Measurements from ENCODE around the gene SDK1. TPM values are rescaled to one million over a fixed set of nuclear protein-coding genes. Genes with fewer than 3 reads are reported as not detected.

Gene SDK1
- total and polyA plus RNA-seq, 10 of the 15 experiments (the other 5 are each of a cell fraction or from before 2014, with no cell fraction given) = 0.14 to 0.33 TPM; not detected in 8

DNA sequence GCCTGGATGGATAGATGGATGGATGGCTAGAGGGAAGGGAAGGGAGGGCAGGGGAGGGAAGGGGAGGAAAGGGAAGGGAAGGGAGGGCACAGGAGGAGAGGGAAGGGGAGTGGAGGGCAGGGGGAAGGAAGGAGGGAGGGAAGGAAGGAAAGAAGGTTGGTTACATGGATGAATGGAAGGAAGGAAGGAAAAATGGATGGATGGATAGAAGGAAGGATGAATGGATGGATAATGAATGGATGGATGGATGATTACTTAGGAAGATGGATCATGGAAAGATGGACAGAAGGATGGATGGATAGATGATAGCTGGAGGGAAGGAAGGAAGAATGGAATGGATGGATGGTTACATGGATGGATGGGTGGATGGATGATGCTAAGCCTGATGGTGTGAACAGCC is 929.3 kb downstream of the SDK1 start:
- ATAC-seq (no peak), FAIRE-seq (no peak), DNase-seq (ENCODE audit: low read depth, low spot score) (no peak)
- no peaks in the 10 kb centered on the region for H3K36me3 ChIP-seq (ENCODE audit: control insufficient read depth in 2 of 2, insufficient read depth in 2 of 2, low read length in 1 of 2)
- no peak overlapping the region for H3K9ac ChIP-seq (ENCODE audit: control insufficient read depth, insufficient read depth, low read length)
- intact Hi-C loops (cut with micrococcal nuclease; ENCODE audit: unreplicated experiment) (no loop called here), in situ Hi-C loops (cut with MboI) (no loop called here)
- CTCF ChIA-PET = no interaction called here
- TF ChIP-seq NFXL1 (IDR thresholded peaks at IDR 0.05; ENCODE audit: borderline replicate concordance) (no peak), TCF3 (IDR thresholded peaks at IDR 0.05; ENCODE audit: borderline replicate concordance, insufficient read depth, low read depth, low read length) (no peak), HDGF (IDR thresholded peaks at IDR 0.05) (no peak), RAD51 (IDR thresholded peaks at IDR 0.05) (no peak), ZNF24 (IDR thresholded peaks at IDR 0.05) (no peak), BRCA1 (IDR thresholded peaks at IDR 0.05; ENCODE audit: low read depth, low read length) (no peak), SUZ12 (IDR thresholded peaks at IDR 0.05; ENCODE audit: unreplicated experiment) (no peak), POLR2A (IDR thresholded peaks at IDR 0.05; ENCODE audit: low read depth, low read length) (no peak), FOXM1 (IDR thresholded peaks at IDR 0.05; ENCODE audit: low read depth, low read length) (no peak), SP1 (IDR thresholded peaks at IDR 0.05; ENCODE audit: low read depth, low read length) (no peak)
- SMC1A ChIA-PET (ENCODE audit: uncharacterized antibody, unreplicated experiment) = no interaction called here
- BruUV-seq (replicated peaks) = no TSS peak
- no peak overlapping the region for H3K4me3 ChIP-seq
- H4K20me1 ChIP-seq (ENCODE audit: control insufficient read depth, insufficient read depth) = no peaks in the 10 kb centered on the region
- RAD21 ChIA-PET (ENCODE audit: unreplicated experiment) = no interaction called here
- H3K27ac ChIP-seq (ENCODE audit: control insufficient read depth, insufficient read depth) = no peak overlapping the region
- H3K9me3 ChIP-seq (replicated peaks; ENCODE audit: control insufficient read depth, insufficient read depth, low read length) = no peaks in the 10 kb centered on the region; the same call in 2 of the 3 replicates
- POLR2A ChIA-PET = no interaction called here
- H3K4me1 ChIP-seq (ENCODE audit: control insufficient read depth, insufficient read depth, low read length) = no peaks in the 10 kb centered on the region
- no peaks in the 10 kb centered on the region for H3K27me3 ChIP-seq (replicated peaks in 1 of 2; ENCODE audit: control insufficient read depth in 2 of 2, insufficient read depth in 2 of 2, low read length in 1 of 2)
- H2AFZ ChIP-seq (ENCODE audit: control insufficient read depth, low read depth, low read length) = no peak overlapping the region
- H3K79me2 ChIP-seq (ENCODE audit: control insufficient read depth, insufficient read depth, low read length) = no peaks in the 10 kb centered on the region
- no peak overlapping the region for H3K4me2 ChIP-seq (ENCODE audit: control insufficient read depth, insufficient read depth)

GRCh38 chr7:4233146-4233545 is 932.1 kb downstream of the SDK1 start:
- Histone ChIP-seq H3K9me3 (replicated peaks; ENCODE audit: control insufficient read depth, insufficient read depth, low read length) (no peaks in the 10 kb centered on the region; the same call in 2 of the 3 replicates), H3K79me2 (ENCODE audit: control insufficient read depth, insufficient read depth, low read length) (no peaks in the 10 kb centered on the region), H3K27me3 (replicated peaks in 1 of 2; ENCODE audit: control insufficient read depth in 2 of 2, insufficient read depth in 2 of 2, low read length in 1 of 2) (no peaks in the 10 kb centered on the region), H4K20me1 (ENCODE audit: control insufficient read depth, insufficient read depth) (no peaks in the 10 kb centered on the region), H3K4me1 (ENCODE audit: control insufficient read depth, insufficient read depth, low read length) (no peaks in the 10 kb centered on the region), H3K27ac (ENCODE audit: control insufficient read depth, insufficient read depth) (no peak overlapping the region), H3K9ac (ENCODE audit: control insufficient read depth, insufficient read depth, low read length) (no peak overlapping the region), H3K4me2 (ENCODE audit: control insufficient read depth, insufficient read depth) (no peak overlapping the region), H3K4me3 (no peak overlapping the region), H2AFZ (ENCODE audit: control insufficient read depth, low read depth, low read length) (no peak overlapping the region), H3K36me3 (ENCODE audit: control insufficient read depth in 2 of 2, insufficient read depth in 2 of 2, low read length in 1 of 2) (no peaks in the 10 kb centered on the region)
- 66% methylated on average over 14 of the region's 15 CpGs for WGBS (ENCODE audit: insufficient coverage, insufficient replicate concordance, low lambda C conversion rate, missing lambda C conversion rate)
- TF ChIP-seq, protein P1, sequence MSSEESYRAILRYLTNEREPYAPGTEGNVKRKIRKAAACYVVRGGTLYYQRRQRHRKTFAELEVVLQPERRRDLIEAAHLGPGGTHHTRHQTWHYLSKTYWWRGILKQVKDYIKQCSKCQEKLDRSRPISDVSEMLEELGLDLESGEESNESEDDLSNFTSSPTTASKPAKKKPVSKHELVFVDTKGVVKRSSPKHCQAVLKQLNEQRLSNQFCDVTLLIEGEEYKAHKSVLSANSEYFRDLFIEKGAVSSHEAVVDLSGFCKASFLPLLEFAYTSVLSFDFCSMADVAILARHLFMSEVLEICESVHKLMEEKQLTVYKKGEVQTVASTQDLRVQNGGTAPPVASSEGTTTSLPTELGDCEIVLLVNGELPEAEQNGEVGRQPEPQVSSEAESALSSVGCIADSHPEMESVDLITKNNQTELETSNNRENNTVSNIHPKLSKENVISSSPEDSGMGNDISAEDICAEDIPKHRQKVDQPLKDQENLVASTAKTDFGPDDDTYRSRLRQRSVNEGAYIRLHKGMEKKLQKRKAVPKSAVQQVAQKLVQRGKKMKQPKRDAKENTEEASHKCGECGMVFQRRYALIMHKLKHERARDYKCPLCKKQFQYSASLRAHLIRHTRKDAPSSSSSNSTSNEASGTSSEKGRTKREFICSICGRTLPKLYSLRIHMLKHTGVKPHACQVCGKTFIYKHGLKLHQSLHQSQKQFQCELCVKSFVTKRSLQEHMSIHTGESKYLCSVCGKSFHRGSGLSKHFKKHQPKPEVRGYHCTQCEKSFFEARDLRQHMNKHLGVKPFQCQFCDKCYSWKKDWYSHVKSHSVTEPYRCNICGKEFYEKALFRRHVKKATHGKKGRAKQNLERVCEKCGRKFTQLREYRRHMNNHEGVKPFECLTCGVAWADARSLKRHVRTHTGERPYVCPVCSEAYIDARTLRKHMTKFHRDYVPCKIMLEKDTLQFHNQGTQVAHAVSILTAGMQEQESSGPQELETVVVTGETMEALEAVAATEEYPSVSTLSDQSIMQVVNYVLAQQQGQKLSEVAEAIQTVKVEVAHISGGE (CRISPR knock-in tag; IDR thresholded peaks at IDR 0.05) = no peak
- no peak for ATAC-seq
- ChIA-PET CTCF (no interaction called here), SMC1A (ENCODE audit: uncharacterized antibody, unreplicated experiment) (no interaction called here), RAD21 (ENCODE audit: unreplicated experiment) (no interaction called here), POLR2A (no interaction called here)
- FAIRE-seq = no peak
- in situ Hi-C loops (cut with MboI) (no loop called here), intact Hi-C loops (cut with micrococcal nuclease; ENCODE audit: unreplicated experiment) (no loop called here)
- BruUV-seq (replicated peaks) = no TSS peak
- DNase-seq (ENCODE audit: low read depth, low spot score) = no peak

All from GM12878 (cell line).